CD4-positive, alpha-beta T cell (primary cell): ENCODE measurements around the gene LTA. TPM values are rescaled to one million over a fixed set of nuclear protein-coding genes. Genes with fewer than 3 reads are reported as not detected.

Experiments used
- ATAC-seq: fragments of 200-7000 bp; cut with Tn5 transposase; one replicate; pipeline ENCODE4 v1.10.0; 2022; ENCODE audit warnings: mild to moderate bottlenecking; ENCODE audit not compliant: poor library complexity
- CTCF ChIA-PET: fragments of 350-600 bp; sonication (Branson Sonifier 250); formaldehyde crosslinking; loops from one replicate; lab custom pipeline; 2021; ENCODE audit warnings: antibody characterized with exemption, inconsistent platforms; lab: Charles Lee
- POLR2A ChIA-PET: fragments of 350-600 bp; sonication (Branson Sonifier 250); formaldehyde crosslinking; loops from one replicate; lab custom pipeline; 2021; ENCODE audit warnings: antibody characterized with exemption, inconsistent platforms; lab: Charles Lee
- DNase-seq, 14 experiments: peaks; one replicate each; pipeline ENCODE4 v3.0.0-alpha.2; 2013 to 2020; ENCODE audit warnings: mixed read lengths in 2 of 14
- H3K27ac ChIP-seq, 2 donors: one replicate each; pipeline versions ENCODE4 v1.5.1 to v1.7.0; 2013; ENCODE audit warnings: low read length in 2 of 2, low read depth in 1 of 2, mild to moderate bottlenecking in 1 of 2
- H3K27me3 ChIP-seq, 2 experiments: 1 replicate in 1 of 2; 2 replicates in 1 of 2; pipeline versions ENCODE4 v1.6.1 to v1.7.0; 2013; ENCODE audit warnings: low read length in 2 of 2, control low read depth in 1 of 2, mild to moderate bottlenecking in 1 of 2, moderate library complexity in 1 of 2; ENCODE audit not compliant: insufficient read depth in 2 of 2, control insufficient read depth in 1 of 2
- H3K36me3 ChIP-seq: one replicate; pipeline ENCODE4 v1.6.1; 2013; ENCODE audit warnings: low read length, control low read depth; ENCODE audit not compliant: insufficient read depth
- H3K4me1 ChIP-seq: one replicate; pipeline ENCODE4 v1.6.1; 2013; ENCODE audit warnings: low read length, control low read depth; ENCODE audit not compliant: insufficient read depth
- H3K4me3 ChIP-seq: one replicate; pipeline ENCODE4 v1.5.1; 2013; ENCODE audit warnings: mild to moderate bottlenecking, low read length, moderate library complexity
- H3K9me3 ChIP-seq, 2 experiments: 1 replicate in 1 of 2; 2 replicates in 1 of 2; pipeline versions ENCODE4 v1.6.1 to v1.7.0; 2013; ENCODE audit warnings: low read length in 2 of 2, mild to moderate bottlenecking in 2 of 2, control low read depth in 1 of 2, moderate library complexity in 1 of 2; ENCODE audit not compliant: control insufficient read depth in 1 of 2, insufficient read depth in 1 of 2
- H3K27ac Mint-ChIP-seq: one replicate; pipeline ENCODE4 v1.8.0; 2020; ENCODE audit warnings: mixed read lengths
- H3K27me3 Mint-ChIP-seq: one replicate; pipeline ENCODE4 v1.8.0; 2021; ENCODE audit warnings: mixed read lengths
- H3K36me3 Mint-ChIP-seq: one replicate; pipeline ENCODE4 v1.8.0; 2021; ENCODE audit warnings: low read depth, mixed read lengths
- H3K4me1 Mint-ChIP-seq: one replicate; pipeline ENCODE4 v1.8.0; 2021; ENCODE audit warnings: low read depth, mixed read lengths
- H3K4me3 Mint-ChIP-seq: one replicate; pipeline ENCODE4 v1.8.0; 2020; ENCODE audit warnings: mild to moderate bottlenecking, mixed read lengths
- H3K9me3 Mint-ChIP-seq: one replicate; pipeline ENCODE4 v1.8.0; 2020; ENCODE audit warnings: mixed read lengths
- intact Hi-C, 2 experiments: fragments of 100-400 bp; cut with DNase I in 1 of 2; cut with micrococcal nuclease in 1 of 2; formaldehyde crosslinking; loops; one replicate each; pipeline versions ENCODE4 v1.15.1 to v1.9.0; 2023 to 2025; cut with DNase I, micrococcal nuclease
- total RNA-seq, 174 experiments: library from RNA in 2 of 174; stranded (reverse) in 2 of 174; gene quantifications; one replicate each; pipeline ENCODE4 v1.2.3 and lab custom pipeline; 2021 to 2026
- TF ChIP-seq, protein P1 (sequence below): fragments of 200-600 bp; IDR thresholded peaks from one replicate; pipeline ENCODE4 v1.8.0; 2022; ENCODE audit warnings: antibody characterized with exemption, mild to moderate bottlenecking

The LTA gene
- total RNA-seq, 2 experiments from 2014 or later, result 15.4 to 16.7 TPM

DNA sequence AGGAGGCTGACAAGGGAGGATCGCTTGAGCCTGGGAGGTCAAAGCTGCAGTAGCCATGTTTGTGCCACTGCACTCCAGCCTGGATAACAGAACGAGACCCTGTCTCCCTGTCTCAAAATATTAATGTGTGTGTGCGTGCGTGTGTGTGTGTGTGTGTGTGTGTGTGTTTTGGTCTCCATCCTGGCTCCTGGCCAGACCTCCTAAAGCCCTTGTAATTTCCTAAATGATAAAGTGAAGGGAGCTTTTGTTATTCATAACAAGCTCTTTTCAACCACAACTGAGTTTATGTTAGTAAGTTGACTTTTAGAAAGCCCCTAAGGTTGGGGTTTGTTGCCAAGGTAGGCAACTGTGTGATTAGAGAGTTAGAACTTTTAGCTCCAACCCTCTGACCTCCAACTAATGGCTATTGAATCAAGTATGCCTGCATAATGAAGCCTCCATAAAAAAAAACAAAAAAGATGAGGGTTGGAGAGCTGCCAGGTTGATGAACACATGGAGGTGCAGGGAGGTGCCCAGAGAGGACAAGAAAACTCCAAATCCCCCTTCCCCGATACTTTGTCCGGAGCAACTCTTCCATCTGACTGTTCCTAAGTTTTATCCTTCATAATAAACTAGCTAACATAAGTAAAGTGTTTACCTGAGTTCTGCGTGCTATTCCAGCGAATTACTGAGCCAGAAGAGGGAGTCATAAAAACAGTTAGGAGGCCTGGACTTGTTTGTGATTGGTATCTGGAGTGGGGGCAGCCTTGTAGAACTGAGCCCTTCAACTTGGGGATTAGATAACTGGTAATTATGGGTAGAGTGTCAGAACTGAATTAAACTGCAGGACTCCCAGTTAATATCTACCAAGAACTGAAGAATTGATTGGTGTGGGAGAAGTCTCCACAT is 37.7 kb downstream of the LTA start:
- H3K27me3 ChIP-seq, result no peaks in the 10 kb centered on the region
- no peak overlapping the region for H3K27ac ChIP-seq
- DNase-seq (no peak), ATAC-seq (no peak)
- Mint-ChIP-seq H3K4me3 (no peak overlapping the region), H3K27me3 (no peaks in the 10 kb centered on the region), H3K4me1 (peaks cover 4% of the 10 kb centered on the region), H3K9me3 (no peaks in the 10 kb centered on the region), H3K27ac (no peak overlapping the region), H3K36me3 (no peaks in the 10 kb centered on the region)
- POLR2A ChIA-PET, result no interaction called here
- intact Hi-C loops, result no loop called here
- no peaks in the 10 kb centered on the region for H3K9me3 ChIP-seq
- CTCF ChIA-PET, result interaction anchor here (1.0 to 1.1 kb wide), 2 partner anchors 11 to 28 kb away, joined by 3 to 4 read pairs; no protein-coding TSS in a partner anchor
- H3K4me1 ChIP-seq, result no peaks in the 10 kb centered on the region
- no peak overlapping the region for H3K4me3 ChIP-seq
- H3K36me3 ChIP-seq, result no peaks in the 10 kb centered on the region
- TF ChIP-seq, protein P1, sequence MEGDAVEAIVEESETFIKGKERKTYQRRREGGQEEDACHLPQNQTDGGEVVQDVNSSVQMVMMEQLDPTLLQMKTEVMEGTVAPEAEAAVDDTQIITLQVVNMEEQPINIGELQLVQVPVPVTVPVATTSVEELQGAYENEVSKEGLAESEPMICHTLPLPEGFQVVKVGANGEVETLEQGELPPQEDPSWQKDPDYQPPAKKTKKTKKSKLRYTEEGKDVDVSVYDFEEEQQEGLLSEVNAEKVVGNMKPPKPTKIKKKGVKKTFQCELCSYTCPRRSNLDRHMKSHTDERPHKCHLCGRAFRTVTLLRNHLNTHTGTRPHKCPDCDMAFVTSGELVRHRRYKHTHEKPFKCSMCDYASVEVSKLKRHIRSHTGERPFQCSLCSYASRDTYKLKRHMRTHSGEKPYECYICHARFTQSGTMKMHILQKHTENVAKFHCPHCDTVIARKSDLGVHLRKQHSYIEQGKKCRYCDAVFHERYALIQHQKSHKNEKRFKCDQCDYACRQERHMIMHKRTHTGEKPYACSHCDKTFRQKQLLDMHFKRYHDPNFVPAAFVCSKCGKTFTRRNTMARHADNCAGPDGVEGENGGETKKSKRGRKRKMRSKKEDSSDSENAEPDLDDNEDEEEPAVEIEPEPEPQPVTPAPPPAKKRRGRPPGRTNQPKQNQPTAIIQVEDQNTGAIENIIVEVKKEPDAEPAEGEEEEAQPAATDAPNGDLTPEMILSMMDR, result no peak

DNA sequence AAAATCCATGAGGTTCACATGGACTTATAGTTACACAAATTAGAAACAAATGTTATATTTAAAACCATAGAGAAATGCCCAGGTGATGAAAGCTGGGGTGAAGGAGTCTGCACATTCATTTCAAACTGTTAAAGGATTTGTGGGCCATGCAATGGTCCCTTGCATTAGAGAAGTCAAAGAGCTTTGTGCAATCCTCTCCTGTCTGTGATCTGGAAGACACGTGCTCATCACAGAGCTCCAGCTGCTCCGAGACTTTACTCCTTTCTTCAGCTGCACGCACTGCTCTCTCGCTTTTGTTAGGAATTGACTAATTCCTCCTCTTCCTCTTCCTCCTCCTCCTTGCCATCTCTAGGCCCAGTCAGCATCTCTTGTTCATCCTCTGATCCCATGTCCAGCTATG is 38.9 kb downstream of the LTA start:
- ChIA-PET CTCF (interaction anchor here (0.9 to 1.2 kb wide), 2 partner anchors 13 to 14 kb away, joined by 3 read pairs; no protein-coding TSS in a partner anchor), POLR2A (interaction anchor here (0.6 kb wide), 2 partner anchors 696 to 882 kb away, joined by 3 to 5 read pairs; no protein-coding TSS in a partner anchor)
- H3K4me1 ChIP-seq, result peaks cover 11% of the 10 kb centered on the region
- no peaks in the 10 kb centered on the region for H3K36me3 Mint-ChIP-seq
- H3K27ac ChIP-seq, result no peak overlapping the region
- DNase-seq, result no peak
- TF ChIP-seq, protein P1, result no peak
- no peak overlapping the region for H3K4me3 Mint-ChIP-seq
- no peak overlapping the region for H3K4me3 ChIP-seq
- H3K27me3 Mint-ChIP-seq, result no peaks in the 10 kb centered on the region
- ATAC-seq, result no peak
- H3K27me3 ChIP-seq, result no peaks in the 10 kb centered on the region
- H3K36me3 ChIP-seq, result no peaks in the 10 kb centered on the region
- H3K27ac Mint-ChIP-seq, result no peak overlapping the region
- intact Hi-C loops, result no loop called here
- H3K4me1 Mint-ChIP-seq, result peaks cover 17% of the 10 kb centered on the region
- H3K9me3 Mint-ChIP-seq, result no peaks in the 10 kb centered on the region
- no peaks in the 10 kb centered on the region for H3K9me3 ChIP-seq

DNA sequence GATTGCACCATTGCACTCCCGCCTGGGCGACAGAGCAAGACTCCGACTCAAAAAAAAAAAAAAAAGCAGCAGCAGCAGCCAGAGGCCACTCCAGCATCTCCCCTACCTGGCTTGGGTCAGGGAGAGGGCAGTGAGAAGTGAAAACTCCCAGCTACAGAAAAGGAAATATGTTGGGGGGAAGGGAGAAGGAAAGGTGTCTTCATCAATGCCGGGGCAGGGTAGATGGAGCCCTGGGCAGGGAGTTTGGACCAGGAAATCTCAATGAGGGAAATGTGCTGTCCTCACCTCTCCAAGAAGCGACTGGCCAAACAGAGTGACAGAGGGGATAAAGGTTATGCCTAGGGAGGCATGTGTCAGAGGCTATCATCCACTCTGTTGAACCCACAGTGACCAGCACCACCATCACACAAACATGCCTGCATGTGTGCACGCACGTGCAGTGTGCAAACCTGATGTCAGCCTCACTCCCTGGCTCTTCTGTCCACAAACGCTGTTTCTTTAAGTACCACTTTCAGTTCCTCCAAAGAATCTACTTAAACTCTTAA is 42.1 kb downstream of the LTA start:
- no peaks in the 10 kb centered on the region for H3K27me3 Mint-ChIP-seq
- peaks cover 29% of the 10 kb centered on the region for H3K4me1 Mint-ChIP-seq
- ChIA-PET CTCF (interaction anchor here (0.9 kb wide), 1 partner anchor 17 kb away, joined by 3 read pairs; no protein-coding TSS in a partner anchor), POLR2A (no interaction called here)
- H3K36me3 Mint-ChIP-seq, result no peaks in the 10 kb centered on the region
- H3K36me3 ChIP-seq, result no peaks in the 10 kb centered on the region
- H3K9me3 ChIP-seq, result no peaks in the 10 kb centered on the region
- DNase-seq (peak in 1 of 14 experiments; percentile 49), ATAC-seq (no peak)
- intact Hi-C loops, result no loop called here
- H3K9me3 Mint-ChIP-seq, result no peaks in the 10 kb centered on the region
- peak overlapping the region; percentile 86 for H3K27ac Mint-ChIP-seq
- peak overlapping the region; percentile 15 for H3K4me3 Mint-ChIP-seq
- no peak overlapping the region for H3K27ac ChIP-seq
- H3K27me3 ChIP-seq, result no peaks in the 10 kb centered on the region
- TF ChIP-seq, protein P1, result no peak
- no peak overlapping the region for H3K4me3 ChIP-seq
- H3K4me1 ChIP-seq, result peaks cover 21% of the 10 kb centered on the region
